Psoas muscle (tissue), 8 donors: ENCODE results near the gene RBMS3. TPM values are rescaled to one million over a fixed set of nuclear protein-coding genes. Genes with fewer than 3 reads are reported as not detected.

Source experiments
- ATAC-seq, 4 donors: fragments of 200-7000 bp; cut with Tn5 transposase; one replicate each; pipeline ENCODE4 v1.9.1; 2020; ENCODE audit warnings: moderate library complexity in 3 of 4, mild to moderate bottlenecking in 2 of 4
- DNase-seq, 2 donors: peaks; one replicate each; pipeline ENCODE4 v3.0.0-alpha.2; 2020
- H3K27ac ChIP-seq: fragments of 200-600 bp; one replicate; pipeline ENCODE4 v1.8.0; 2022
- H3K27me3 ChIP-seq, 3 donors: fragments of 200-600 bp in 1 of 3; one replicate each; pipeline versions ENCODE4 v1.6.1 to v1.8.0; 2013 to 2022; ENCODE audit warnings: low read length in 2 of 3, mild to moderate bottlenecking in 2 of 3, moderate library complexity in 1 of 3; ENCODE audit not compliant: insufficient read depth in 3 of 3
- H3K36me3 ChIP-seq, 2 donors: fragments of 200-600 bp in 1 of 2; one replicate each; pipeline versions ENCODE4 v1.6.1 to v1.8.0; 2013 to 2022; ENCODE audit warnings: low read depth in 1 of 2, mild to moderate bottlenecking in 1 of 2, moderate library complexity in 1 of 2; ENCODE audit not compliant: insufficient read depth in 1 of 2
- H3K4me1 ChIP-seq: fragments of 200-600 bp; one replicate; pipeline ENCODE4 v1.8.0; 2022
- H3K4me3 ChIP-seq: fragments of 200-600 bp; one replicate; pipeline ENCODE4 v1.8.0; 2022; ENCODE audit warnings: mild to moderate bottlenecking
- H3K9me3 ChIP-seq: fragments of 200-600 bp; one replicate; pipeline ENCODE4 v1.8.0; 2022
- CTCF ChIP-seq: fragments of 200-600 bp; IDR thresholded peaks from one replicate; pipeline ENCODE4 v1.8.0; 2022; ENCODE audit warnings: antibody characterized with exemption
- WGBS, 3 donors: extraction: QIAGEN DNeasy Blood & Tissue Kit; methylation state at CpG; one replicate each; pipeline versions ENCODE4 v1.1.6 to v1.1.7; 2013; 5-methylcytosine and 5-hydroxymethylcytosine counted together
- intact Hi-C, 2 donors: fragments of 100-400 bp; cut with DNase I; formaldehyde crosslinking; loops; one replicate each; pipeline versions ENCODE4 v1.11.0 to v1.14.2; 2022
- polyA plus RNA-seq, 3 donors: library from polyadenylated mRNA; stranded (reverse); fragments of 200-250 nt; gene quantifications; one replicate each; pipeline ENCODE4 v1.2.3, GENCODE V29; 2013
- total RNA-seq, 4 donors: library from RNA; stranded (reverse); fragmentation: NEBNext Ultra II Directional in 2 of 4; extraction: Animal tissue kit (Norgen Biotek cat#: 25700) in 2 of 4; gene quantifications; one replicate each; pipeline versions ENCODE4 v1.2.1 to v1.2.4, GENCODE V29; 2021 to 2023
- donor health status: healthy with polysubstance abuse.
- donor health status: DM: no; HTN: no; CAD: no; lungs with moderate emphysema.
- donor health status: Bipolar disorder and iron deficiency.
- donor health status: healthy.
- donor health status: DM: yes; HTN: yes; CAD: no.
- donor health status: DM: no; HTN: no; CAD: no.
- donor health status: DM: no; HTN: no; CAD: no.
- donor health status: DM: yes; HTN: yes; CAD: no.

Gene RBMS3
- total and polyA plus RNA-seq, 7 donors, result 3.8 to 34.5 (median 23.5) TPM

- WGBS, 3 donors, result 95 to 100% (median 95%) methylated on average over 1 of the region's 1 CpG
- Histone ChIP-seq H3K27me3 (no peaks in the 10 kb centered on the region), H3K9me3 (no peaks in the 10 kb centered on the region), H3K27ac (no peak overlapping the region), H3K36me3 (no peaks in the 10 kb centered on the region), H3K4me3 (no peak overlapping the region), H3K4me1 (peaks cover 28% of the 10 kb centered on the region)
- DNase-seq, result no peak
- intact Hi-C loops, result loop anchor here (10.0 kb wide), 1 partner anchor 110 kb away; no protein-coding TSS in a partner anchor
- ATAC-seq, result no peak
- TF ChIP-seq CTCF, result no peak
Observed at GRCh38 chr3:29754346-29754745, 473.5 kb downstream of the RBMS3 start.

- Histone ChIP-seq H3K4me1 (peaks cover 35% of the 10 kb centered on the region), H3K9me3 (no peaks in the 10 kb centered on the region), H3K36me3 (no peaks in the 10 kb centered on the region), H3K4me3 (no peak overlapping the region), H3K27ac (no peak overlapping the region), H3K27me3 (no peaks in the 10 kb centered on the region)
- intact Hi-C loops, result loop anchor here (10.0 kb wide), 1 partner anchor 111 kb away; no protein-coding TSS in a partner anchor
- no peak for DNase-seq
- no peak for TF ChIP-seq CTCF
- no peak for ATAC-seq
- WGBS, 3 donors, result 67 to 70% (median 67%) methylated on average over 1 of the region's 1 CpG
Observed at GRCh38 chr3:29755416-29755815, 474.5 kb downstream of the RBMS3 start.

- peak overlapping the region; percentile 78 for H3K27ac ChIP-seq
- no peaks in the 10 kb centered on the region for H3K9me3 ChIP-seq
- intact Hi-C loops, result loop anchor here (10.0 kb wide), 1 partner anchor 112 kb away; no protein-coding TSS in a partner anchor
- H3K27me3 ChIP-seq, result no peaks in the 10 kb centered on the region
- 62 to 78% (median 69%) methylated on average over 1 of the region's 1 CpG for WGBS, 3 donors
- TF ChIP-seq CTCF, result no peak
- no peaks in the 10 kb centered on the region for H3K36me3 ChIP-seq
- H3K4me3 ChIP-seq, result no peak overlapping the region
- ATAC-seq, result no peak
- H3K4me1 ChIP-seq, result peaks cover 41% of the 10 kb centered on the region
- no peak for DNase-seq
Observed at GRCh38 chr3:29757054-29757777, 476.3 kb downstream of the RBMS3 start.

- ATAC-seq, result peak; percentile 55 to 68 (median 59)
- TF ChIP-seq CTCF, result no peak
- no peak overlapping the region for H3K4me3 ChIP-seq
- no peak for DNase-seq
- no peaks in the 10 kb centered on the region for H3K27me3 ChIP-seq
- no peaks in the 10 kb centered on the region for H3K9me3 ChIP-seq
- peaks cover 41% of the 10 kb centered on the region for H3K4me1 ChIP-seq
- no peaks in the 10 kb centered on the region for H3K36me3 ChIP-seq
- H3K27ac ChIP-seq, result peak overlapping the region; percentile 78
- intact Hi-C loops, result loop anchor here (10.0 kb wide), 1 partner anchor 113 kb away; no protein-coding TSS in a partner anchor
Observed at GRCh38 chr3:29758108-29758433, 477.2 kb downstream of the RBMS3 start.
